Right forelimb (tissue), 1 donor: ENCODE measurements around the gene CCRL2.

Experiments
- DNase-seq: peaks from one replicate; pipeline ENCODE4 v3.0.0-alpha.2; 2018

CCRL2 gene, protein sequence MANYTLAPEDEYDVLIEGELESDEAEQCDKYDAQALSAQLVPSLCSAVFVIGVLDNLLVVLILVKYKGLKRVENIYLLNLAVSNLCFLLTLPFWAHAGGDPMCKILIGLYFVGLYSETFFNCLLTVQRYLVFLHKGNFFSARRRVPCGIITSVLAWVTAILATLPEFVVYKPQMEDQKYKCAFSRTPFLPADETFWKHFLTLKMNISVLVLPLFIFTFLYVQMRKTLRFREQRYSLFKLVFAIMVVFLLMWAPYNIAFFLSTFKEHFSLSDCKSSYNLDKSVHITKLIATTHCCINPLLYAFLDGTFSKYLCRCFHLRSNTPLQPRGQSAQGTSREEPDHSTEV

GRCh38 chr3:46406788-46407611 is at the start of gene CCRL2, which contains the start of gene CCR5AS:
CCRL2 (plus strand) TSS chr3:46407259; CDS start chr3:46408080, 821 bp downstream.
CCR5AS (minus strand) TSS chr3:46407066.
- DNase-seq: no peak

- DNase-seq: no peak
These were observed 48.6 kb upstream of the CCRL2 start for GRCh38 chr3:46358466-46358865.

- no peak for DNase-seq
These were observed 47.1 kb upstream of the CCRL2 start for GRCh38 chr3:46359733-46360493.

GRCh38 chr3:46360907-46361306 is 46.2 kb upstream of the CCRL2 start:
- no peak for DNase-seq

GRCh38 chr3:46361408-46362283 is 45.4 kb upstream of the CCRL2 start:
- no peak for DNase-seq

- no peak for DNase-seq
These were observed 42.0 kb upstream of the CCRL2 start for GRCh38 chr3:46365041-46365440.

DNA sequence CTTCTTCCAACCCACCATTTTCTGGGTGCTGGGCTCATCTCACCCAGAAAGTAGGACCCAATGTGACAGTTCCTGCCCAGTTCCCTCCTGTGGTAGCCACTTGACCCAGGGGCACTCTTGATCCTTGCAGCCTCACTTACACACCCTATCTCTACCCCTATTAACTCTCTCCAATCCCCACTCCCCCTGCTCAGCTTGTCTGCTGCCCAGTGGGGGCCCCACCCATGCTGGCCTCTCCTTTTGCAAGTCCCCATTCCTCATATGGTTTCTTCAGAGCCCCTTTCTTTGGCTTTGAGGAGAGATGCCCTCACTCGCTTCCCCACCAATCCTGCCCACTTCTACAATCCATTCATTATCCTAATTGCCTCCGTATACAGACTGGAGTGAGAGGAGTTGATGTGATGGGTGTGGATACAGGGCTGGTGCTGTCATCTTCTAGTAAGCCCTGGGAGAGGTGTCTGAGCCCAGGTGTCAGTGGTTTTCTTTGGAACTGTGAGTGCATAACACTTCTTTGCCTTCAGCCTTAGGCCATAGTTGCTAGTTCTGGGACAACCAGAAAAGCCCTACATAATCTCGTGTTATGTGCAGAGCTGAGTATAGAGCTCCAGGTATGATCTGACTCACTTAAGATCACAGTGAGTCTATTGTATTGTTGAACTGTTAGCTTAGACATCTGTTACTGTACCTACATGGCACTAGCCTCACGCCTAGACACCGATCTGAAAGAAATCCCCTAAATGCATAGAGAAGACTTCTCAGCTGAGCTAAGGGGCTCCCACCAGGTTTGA is 41.1 kb upstream of the CCRL2 start:
- no peak for DNase-seq

DNA sequence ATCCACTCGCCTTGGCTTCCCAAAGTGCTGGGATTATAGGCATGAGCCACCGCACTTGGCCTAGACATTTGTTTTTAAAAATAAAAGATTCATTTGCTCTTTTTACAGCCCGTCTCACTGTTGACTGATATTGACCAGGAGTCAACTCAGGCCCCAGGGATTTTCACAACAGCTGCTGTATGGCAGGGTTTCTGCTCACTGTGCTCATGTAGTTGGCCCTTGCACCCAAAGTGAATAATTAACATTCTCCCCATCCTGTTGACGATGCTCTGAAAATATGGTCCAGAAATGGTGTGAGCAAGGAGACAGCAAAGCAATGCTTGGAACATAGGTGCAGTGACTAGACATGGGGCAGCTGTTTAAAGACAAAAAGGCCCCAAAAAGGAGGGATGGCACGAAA is 39.2 kb upstream of the CCRL2 start:
- no peak for DNase-seq

GRCh38 chr3:46368569-46368968 is 38.5 kb upstream of the CCRL2 start:
- DNase-seq: no peak

- DNase-seq: no peak
These were observed 37.9 kb upstream of the CCRL2 start for GRCh38 chr3:46369151-46369550.

DNA sequence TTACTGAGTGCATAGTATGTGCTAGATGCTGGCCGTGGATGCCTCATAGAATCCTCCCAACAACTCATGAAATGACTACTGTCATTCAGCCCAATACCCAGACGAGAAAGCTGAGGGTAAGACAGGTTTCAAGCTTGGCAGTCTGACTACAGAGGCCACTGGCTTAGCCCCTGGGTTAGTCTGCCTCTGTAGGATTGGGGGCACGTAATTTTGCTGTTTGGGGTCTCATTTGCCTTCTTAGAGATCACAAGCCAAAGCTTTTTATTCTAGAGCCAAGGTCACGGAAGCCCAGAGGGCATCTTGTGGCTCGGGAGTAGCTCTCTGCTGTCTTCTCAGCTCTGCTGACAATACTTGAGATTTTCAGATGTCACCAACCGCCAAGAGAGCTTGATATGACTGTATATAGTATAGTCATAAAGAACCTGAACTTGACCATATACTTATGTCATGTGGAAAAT is 37.4 kb upstream of the CCRL2 start:
- DNase-seq: no peak

GRCh38 chr3:46370839-46371518 is 36.1 kb upstream of the CCRL2 start, which contains the start of gene CCR5:
CCR5 (plus strand) TSS chr3:46370946; CDS start chr3:46372903, 1,957 bp downstream.
- DNase-seq: no peak

- no peak for DNase-seq
These were observed 35.3 kb upstream of the CCRL2 start for GRCh38 chr3:46371519-46372340.

DNA sequence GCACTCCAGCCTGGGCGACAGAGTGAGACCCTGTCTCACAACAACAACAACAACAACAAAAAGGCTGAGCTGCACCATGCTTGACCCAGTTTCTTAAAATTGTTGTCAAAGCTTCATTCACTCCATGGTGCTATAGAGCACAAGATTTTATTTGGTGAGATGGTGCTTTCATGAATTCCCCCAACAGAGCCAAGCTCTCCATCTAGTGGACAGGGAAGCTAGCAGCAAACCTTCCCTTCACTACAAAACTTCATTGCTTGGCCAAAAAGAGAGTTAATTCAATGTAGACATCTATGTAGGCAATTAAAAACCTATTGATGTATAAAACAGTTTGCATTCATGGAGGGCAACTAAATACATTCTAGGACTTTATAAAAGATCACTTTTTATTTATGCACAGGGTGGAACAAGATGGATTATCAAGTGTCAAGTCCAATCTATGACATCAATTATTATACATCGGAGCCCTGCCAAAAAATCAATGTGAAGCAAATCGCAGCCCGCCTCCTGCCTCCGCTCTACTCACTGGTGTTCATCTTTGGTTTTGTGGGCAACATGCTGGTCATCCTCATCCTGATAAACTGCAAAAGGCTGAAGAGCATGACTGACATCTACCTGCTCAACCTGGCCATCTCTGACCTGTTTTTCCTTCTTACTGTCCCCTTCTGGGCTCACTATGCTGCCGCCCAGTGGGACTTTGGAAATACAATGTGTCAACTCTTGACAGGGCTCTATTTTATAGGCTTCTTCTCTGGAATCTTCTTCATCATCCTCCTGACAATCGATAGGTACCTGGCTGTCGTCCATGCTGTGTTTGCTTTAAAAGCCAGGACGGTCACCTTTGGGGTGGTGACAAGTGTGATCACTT is 34.3 kb upstream of the CCRL2 start:
- no peak for DNase-seq

DNA sequence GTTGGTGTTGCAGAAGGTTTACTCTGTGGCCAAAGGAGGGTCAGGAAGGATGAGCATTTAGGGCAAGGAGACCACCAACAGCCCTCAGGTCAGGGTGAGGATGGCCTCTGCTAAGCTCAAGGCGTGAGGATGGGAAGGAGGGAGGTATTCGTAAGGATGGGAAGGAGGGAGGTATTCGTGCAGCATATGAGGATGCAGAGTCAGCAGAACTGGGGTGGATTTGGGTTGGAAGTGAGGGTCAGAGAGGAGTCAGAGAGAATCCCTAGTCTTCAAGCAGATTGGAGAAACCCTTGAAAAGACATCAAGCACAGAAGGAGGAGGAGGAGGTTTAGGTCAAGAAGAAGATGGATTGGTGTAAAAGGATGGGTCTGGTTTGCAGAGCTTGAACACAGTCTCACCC is 32.3 kb upstream of the CCRL2 start:
- no peak for DNase-seq

- no peak for DNase-seq
These were observed 31.8 kb upstream of the CCRL2 start for GRCh38 chr3:46375218-46375617.

GRCh38 chr3:46375814-46376213 is 31.2 kb upstream of the CCRL2 start:
- DNase-seq: no peak

DNA sequence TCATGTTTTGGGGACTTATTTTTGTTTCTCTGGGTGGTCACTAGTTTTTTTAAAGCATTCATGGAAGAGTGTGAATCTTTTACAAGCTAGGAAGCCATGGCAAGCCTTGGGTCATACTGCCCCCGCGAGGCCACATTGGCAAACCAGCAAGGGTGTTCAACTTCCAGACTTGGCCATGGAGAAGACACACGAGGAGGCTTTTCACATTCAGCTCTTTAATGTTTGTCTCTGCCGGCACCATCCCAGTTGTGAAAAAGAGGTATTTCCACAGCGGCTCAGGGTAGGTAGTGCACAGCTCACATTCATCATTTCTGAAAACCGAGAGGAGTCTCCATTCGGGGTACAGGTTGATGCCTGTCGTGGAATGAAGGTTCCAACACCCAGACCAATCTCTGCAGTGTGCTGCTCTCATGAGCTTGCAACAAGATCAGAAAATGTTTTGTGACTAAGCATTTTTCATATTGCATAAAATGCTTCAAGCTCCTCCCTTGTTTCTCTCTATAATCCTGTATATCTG is 28.6 kb upstream of the CCRL2 start:
- DNase-seq: peak; percentile 71
